HK-2 (cell line): ENCODE data around the gene OR4M2.
"Not testable (repeated sequence)": the region's sequence is repeated elsewhere in the genome, so short reads cannot be mapped to it uniquely, and the experiment has no call there.

ENCODE experiments used
- DNase-seq: peaks from one replicate; pipeline ENCODE4 v3.0.0-alpha.2; 2018; ENCODE audit not compliant: unreplicated experiment

Gene OR4M2

GRCh38 chr15:22080227-22080626 lies at the start of gene OR4M2:
Gene OR4M2, plus strand, starts transcription at chr15:22080527. Its CDS starts 98 bp downstream, at chr15:22080625.
- not testable (repeated sequence) for DNase-seq

DNA sequence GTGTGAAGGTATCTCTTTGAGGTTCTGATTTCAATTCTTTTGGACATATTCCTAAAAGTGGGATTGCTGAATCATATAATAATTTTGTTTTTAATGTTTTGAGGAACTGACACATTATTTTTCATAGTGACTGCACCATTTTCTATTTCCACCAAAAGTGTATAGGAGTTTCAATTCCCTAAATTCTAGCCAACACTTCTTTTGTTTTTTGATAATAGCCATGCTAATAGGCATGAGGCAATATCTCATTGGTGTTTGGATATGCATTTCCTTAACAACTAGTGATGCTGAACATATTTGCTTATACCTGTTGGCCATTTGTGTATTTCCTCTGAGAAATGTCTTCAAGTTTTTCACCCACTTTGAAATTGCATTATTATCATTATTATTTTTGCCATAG lies 11.1 kb upstream of the OR4M2 start:
- DNase-seq: not testable (repeated sequence)

GRCh38 chr15:22081386-22081785 lies 1.1 kb downstream of the OR4M2 start:
- DNase-seq: not testable (repeated sequence)

GRCh38 chr15:22098616-22099253 lies 18.4 kb downstream of the OR4M2 start:
- not testable (repeated sequence) for DNase-seq

DNA sequence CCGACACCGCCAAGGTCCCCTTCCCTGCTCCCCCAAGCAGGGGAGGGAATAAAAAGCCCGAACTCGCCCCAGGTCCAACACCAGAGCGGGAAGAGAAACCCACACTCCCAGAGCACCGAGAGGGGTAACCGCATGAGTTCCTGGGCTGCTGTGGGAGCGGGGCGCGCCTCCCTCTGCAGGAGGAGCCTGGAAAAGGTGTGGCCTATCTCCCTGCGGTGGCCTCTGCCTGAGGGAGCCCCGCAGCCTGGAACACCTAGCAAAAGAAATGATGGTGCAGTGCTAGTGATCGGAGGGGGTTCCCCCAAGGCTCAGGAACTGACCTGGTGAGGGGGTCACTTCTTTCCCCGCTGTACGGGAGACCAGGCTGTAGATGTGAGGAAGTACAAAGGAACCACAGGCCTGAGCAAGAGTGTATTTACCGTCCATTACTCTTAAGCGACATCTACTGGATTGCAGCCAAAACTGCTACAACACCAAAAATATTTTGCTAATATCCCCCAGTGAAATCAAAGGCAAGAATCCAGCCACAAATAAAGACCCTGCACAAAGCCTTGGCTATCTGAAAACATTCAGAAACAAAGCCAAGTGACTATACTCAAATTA lies 19.1 kb downstream of the OR4M2 start:
- not testable (repeated sequence) for DNase-seq

- DNase-seq: not testable (repeated sequence)
These were observed 41.7 kb downstream of the OR4M2 start for GRCh38 chr15:22122033-22122432.
